Activated CD4-positive, CD25-positive, alpha-beta regulatory T cell treated with anti-CD3 and anti-CD28 coated beads, Interleukin-2, amount 50 U/mL, for 72 hours (primary cell): ENCODE measurements around the gene HERPUD2.
"Not testable (repeated sequence)": the region's sequence is repeated elsewhere in the genome, so short reads cannot be mapped to it uniquely, and the experiment has no call there.

Experiments used
- DNase-seq: peaks from one replicate; pipeline ENCODE4 v3.0.0; 2021

The HERPUD2 gene

GRCh38 chr7:35676211-35676610 is 18.7 kb downstream of the HERPUD2 start:
- no peak for DNase-seq

GRCh38 chr7:35670856-35671569 is 23.9 kb downstream of the HERPUD2 start:
- DNase-seq, result no peak

GRCh38 chr7:35660411-35660810 is 34.5 kb downstream of the HERPUD2 start:
- DNase-seq, result not testable (repeated sequence)

DNA sequence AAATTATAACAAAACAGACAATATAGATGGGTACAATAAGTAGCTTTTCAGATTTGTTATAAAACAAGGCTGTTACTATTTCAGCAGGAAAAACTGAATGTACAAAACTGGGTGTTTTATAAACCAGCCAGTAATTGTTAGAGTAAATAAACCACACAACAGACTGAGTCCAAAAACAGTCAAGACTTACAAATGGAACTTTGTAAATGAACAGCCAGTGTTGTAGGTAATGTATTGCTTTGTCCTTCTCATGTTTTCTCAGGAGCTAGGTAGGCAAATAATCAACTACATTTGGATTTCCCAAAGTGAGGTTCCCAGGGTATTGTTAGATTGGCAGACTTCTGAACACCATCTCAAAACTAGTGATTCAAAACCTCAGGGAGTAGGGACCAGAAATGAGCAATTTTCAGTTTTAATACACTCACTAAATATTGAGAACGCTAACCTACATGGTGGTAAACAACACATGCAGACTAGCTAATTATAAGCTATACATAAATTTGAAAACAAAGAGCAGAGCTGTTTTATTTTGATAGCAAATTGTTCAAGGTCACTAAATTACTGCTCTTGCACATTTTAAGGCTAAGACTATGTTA is 36.2 kb downstream of the HERPUD2 start:
- DNase-seq, result no peak

DNA sequence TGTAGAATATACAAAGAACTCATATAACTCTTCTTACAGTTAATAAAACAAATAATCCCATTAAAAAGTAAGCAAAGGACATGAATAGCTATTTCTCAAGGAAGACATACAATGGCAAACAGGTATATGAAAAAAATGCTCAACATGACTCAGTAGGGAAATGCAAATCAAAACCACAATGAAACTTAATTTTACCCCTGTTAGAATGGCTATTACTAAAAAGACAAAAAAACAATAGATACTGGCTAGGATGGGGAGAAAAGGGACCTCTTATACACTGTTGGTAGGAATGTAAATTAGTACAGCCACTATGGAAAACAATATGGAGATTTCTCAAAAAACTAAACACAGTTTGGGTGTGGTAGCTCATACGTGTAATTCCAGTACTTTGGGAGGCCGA is 37.8 kb downstream of the HERPUD2 start:
- DNase-seq, result no peak

- DNase-seq, result not testable (repeated sequence)
Observed at GRCh38 chr7:35654558-35654957, 40.4 kb downstream of the HERPUD2 start.

DNA sequence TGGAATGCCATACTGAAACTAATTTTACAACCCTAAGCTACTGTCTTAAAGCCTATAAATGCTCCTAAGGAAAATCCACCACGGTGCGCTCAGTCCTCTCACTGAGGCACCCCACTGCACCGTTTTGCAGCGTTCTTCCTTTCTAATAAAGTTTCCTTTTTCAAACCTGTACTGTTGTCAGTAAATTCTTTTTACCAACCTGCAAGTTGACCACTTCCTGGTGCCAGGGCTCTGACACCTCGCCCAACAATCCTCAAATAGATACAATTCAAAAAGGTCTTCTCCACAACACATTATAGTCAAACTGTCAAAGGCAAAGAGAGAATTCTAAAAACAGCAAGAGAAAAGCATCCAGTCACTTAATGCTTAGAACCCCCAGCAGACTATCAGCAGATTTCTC is 42.8 kb downstream of the HERPUD2 start:
- no peak for DNase-seq

DNA sequence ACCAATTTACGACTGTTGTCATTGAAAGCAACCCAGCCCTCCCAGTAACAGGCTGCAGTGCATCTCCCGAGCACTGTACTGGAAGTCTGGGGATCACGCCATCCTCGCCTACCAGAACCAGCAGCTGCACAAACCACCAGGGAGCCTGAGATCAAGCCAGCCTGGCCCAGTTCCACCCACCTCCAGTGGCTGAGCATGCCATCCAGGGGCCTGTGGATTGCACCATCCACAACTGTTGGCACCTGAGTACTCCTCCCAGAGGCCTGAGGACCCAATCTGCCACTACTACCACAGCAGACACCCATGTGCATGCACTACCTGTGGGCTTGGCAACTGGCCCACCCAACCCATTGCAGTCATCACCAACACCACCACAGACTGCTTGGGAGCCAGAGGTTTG is 44.2 kb downstream of the HERPUD2 start:
- no peak for DNase-seq

DNA sequence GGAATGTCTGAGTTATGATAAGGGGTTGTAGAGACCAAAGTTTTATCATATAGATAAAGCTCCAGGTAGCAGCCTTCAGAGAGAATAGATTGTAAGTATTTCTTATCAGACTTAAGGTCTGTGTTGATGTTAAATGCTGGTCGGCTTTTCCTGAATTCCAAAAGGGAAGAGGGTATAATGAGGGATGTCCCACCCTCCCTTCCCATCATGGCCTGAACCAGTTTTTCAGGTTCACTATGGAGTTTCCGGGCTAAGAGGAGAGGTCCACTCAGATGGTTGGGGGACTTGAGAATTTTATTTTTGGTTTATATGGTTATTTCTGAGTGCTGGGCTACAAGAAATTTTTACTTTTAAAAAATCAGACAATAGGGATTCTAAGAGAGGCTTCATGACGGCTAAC is 45.2 kb downstream of the HERPUD2 start:
- DNase-seq, result no peak

DNA sequence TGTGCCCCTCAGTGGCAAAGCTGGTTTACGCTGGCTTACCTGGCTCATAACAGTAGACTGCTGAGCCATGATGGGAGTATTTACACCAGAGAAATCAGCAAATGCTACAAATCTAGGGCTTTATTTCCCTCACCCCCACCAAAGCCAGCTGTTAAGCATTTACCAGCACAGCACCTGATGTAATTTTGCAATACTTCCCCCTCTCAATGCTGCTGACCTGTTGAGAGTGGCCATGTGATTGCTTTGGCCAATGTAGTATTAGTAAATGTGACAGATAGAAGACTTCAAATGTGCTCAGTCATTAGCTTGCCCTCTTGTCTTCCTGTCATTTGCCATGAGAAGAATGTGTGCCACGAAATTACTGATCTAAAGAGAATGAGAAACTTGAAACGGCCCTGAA is 46.6 kb downstream of the HERPUD2 start:
- DNase-seq, result no peak

- DNase-seq, result no peak
Observed at GRCh38 chr7:35647171-35647574, 47.8 kb downstream of the HERPUD2 start.

GRCh38 chr7:35646289-35647023 is 48.5 kb downstream of the HERPUD2 start:
- DNase-seq, result no peak

GRCh38 chr7:35645691-35646090 is 49.2 kb downstream of the HERPUD2 start:
- no peak for DNase-seq

DNA sequence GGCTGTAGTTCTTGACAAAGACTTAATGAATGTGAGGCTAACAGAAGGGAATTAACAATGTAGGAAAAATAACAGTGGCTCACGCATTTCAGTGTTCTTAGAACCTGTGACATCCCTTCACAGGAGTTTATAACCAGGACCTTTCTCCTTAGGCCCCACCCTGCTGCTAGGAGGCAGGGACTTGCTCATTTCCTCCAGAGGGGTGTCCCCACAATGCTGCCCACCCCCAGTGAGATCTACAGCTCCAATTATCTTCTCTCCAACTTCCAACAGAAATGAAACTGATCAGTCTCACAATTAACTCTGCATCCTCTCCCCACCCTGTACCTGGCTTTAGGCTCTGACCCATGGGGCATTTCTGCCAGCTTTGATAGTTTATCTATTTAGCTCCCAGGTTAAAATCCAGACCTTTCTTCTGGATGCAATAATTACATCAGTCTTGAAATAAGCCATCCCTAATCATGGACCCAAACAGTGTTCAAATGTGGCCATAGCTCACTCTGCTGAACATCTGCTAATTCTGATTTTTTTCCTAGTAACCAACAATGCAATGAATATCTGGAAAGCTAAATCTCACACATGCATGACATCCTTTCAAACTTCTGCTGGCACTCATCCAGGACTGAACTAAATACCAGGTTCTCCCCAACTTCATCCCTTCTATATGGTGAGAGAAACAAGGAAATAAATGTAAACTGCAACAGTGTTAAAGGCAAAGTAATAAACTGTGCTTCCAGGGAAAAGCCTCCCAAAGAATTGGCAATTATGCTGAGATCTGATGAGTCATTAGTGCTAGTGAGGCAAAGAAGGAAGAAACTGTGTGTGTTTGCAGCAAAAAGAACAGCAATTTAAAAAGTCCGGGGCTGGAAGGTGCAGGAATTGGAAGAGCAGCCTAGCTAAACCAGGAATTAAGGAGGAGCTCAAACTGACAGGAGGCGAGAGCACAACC is 64.6 kb downstream of the HERPUD2 start:
- no peak for DNase-seq

DNA sequence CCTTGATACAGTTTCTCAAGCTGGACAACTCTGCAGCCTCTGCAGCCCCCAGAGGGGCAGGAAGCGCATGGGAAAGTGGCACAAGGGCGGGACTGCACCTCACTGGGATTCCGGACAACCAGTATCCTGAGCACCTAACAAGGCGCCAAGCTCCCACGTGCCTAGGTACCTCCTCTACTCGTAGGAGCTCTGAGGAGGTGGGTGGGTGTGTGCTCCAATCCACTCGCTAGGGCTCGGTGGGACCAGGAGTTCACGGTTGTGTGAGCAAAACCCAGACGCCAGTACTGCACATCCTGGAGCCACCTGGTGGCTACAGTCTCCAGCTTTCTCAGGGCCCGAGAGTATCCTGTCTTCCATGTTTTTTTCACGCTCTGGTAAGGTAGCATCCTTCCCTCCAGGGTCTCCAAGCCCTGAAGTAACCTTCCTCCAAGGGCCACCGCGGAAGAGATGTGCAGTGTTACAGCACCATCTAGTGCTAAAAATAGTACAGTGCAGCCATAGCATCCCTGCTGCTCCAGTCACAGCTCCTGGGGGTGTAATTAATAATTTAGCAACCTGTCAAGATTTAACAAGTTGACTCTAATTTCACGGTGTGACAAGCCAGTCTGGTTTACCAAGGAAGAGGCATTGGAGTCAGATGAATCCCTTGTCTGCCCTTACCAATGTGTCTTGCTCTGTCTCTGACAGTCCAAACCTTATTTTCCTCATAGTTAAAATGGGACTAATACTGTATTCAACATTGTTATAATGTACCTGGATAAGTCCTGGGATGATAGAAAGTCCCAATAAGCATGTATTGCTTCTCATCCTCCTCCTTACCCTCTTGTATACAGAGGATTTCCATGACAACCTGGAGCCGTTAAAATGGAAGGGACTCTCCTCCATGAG is 70.4 kb downstream of the HERPUD2 start:
- no peak for DNase-seq

- DNase-seq, result no peak
Observed at GRCh38 chr7:35623381-35623780, 71.6 kb downstream of the HERPUD2 start.

- DNase-seq, result no peak
Observed at GRCh38 chr7:35619863-35620262, 75.1 kb downstream of the HERPUD2 start.

DNA sequence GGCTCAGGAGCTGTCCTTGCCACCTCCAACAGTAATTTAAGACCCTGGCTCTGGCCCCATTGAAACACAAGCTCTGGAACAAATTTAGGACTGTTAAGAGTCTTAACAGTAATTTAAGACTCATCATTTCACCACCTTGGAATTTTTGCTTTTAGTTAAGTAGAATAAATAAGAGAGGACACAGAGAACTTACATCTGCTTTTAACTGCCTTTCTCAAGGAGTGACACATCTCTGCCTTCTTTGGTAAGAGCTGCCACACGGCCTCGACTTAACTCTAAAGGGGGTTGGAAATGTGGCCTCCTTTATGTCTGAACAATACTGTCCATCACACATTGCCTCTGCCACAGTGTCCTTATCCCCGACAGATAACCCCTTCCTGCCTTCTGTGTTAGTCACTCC is 77.9 kb downstream of the HERPUD2 start:
- no peak for DNase-seq

- DNase-seq, result no peak
Observed at GRCh38 chr7:35613150-35613549, 81.8 kb downstream of the HERPUD2 start.

GRCh38 chr7:35605760-35606159 is 89.2 kb downstream of the HERPUD2 start:
- DNase-seq, result no peak

GRCh38 chr7:35604595-35604994 is 90.3 kb downstream of the HERPUD2 start:
- DNase-seq, result no peak

DNA sequence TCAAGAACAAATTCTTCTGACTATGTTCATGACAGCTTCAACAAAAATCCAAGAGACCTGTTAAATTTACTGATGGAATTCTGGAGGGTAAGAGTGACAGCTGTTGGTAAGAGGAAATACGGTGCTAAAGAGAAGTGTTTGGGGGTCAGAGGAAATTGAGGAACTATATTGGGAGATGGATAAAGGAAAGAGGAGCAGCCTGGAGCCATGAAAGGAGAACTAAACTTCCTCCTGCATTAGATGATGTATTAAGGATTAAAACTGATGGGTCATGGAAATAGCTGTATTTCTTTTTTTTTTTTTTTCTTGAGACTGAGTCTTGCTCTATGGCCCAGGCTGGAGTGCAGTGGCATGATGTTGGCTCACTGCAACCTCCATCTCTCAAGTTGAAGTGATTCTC is 95.3 kb downstream of the HERPUD2 start:
- no peak for DNase-seq
